HepG2 (cell line): Measurements from ENCODE around the gene PRKCG. TPM values are rescaled to one million over a fixed set of nuclear protein-coding genes. Genes with fewer than 3 reads are reported as not detected.
A peak's percentile ranks its signal among the peaks of the same experiment; 100 is the strongest.

Experiments used
- HES4 ChIP-seq: sonication (generic); formaldehyde crosslinking; IDR thresholded peaks from 2 replicates; pipeline ENCODE4 v1.9.0; 2021; ENCODE audit warnings: mild to moderate bottlenecking, missing genetic modification reagents, borderline replicate concordance
- ISL2 ChIP-seq: sonication (generic); formaldehyde crosslinking; IDR thresholded peaks from 2 replicates; pipeline ENCODE4 v1.5.0; 2020; ENCODE audit warnings: missing genetic modification reagents
- MTA3 ChIP-seq: sonication (generic); formaldehyde crosslinking; IDR thresholded peaks from 2 replicates; pipeline ENCODE4 v1.4.0; 2020; ENCODE audit warnings: missing genetic modification reagents
- NFYB ChIP-seq: sonication (generic); formaldehyde crosslinking; IDR thresholded peaks from 2 replicates; pipeline ENCODE4 v1.4.0; 2020; ENCODE audit warnings: missing genetic modification reagents
- TFDP1 ChIP-seq: IDR thresholded peaks from 2 replicates; pipeline ENCODE4 v1.6.1; 2016; ENCODE audit warnings: missing compliant biosample characterization, missing genetic modification reagents, borderline replicate concordance
- ZBTB40 ChIP-seq, 2 experiments: fragments of 450-650 bp in 1 of 2; sonication (generic) in 1 of 2; formaldehyde crosslinking in 1 of 2; IDR thresholded peaks; 2 replicates each; pipeline versions ENCODE4 v1.6.1 to v1.8.0; 2016 to 2022; ENCODE audit warnings: antibody characterized with exemption in 1 of 2, mild to moderate bottlenecking in 1 of 2, missing genetic modification reagents in 1 of 2
- ZNF768 ChIP-seq: sonication (generic); formaldehyde crosslinking; IDR thresholded peaks from 2 replicates; pipeline ENCODE4 v1.4.0; 2020; ENCODE audit warnings: missing genetic modification reagents
- ZUFSP ChIP-seq: sonication (generic); formaldehyde crosslinking; IDR thresholded peaks from 2 replicates; pipeline ENCODE4 v1.9.0; 2021; ENCODE audit warnings: missing genetic modification reagents, mild to moderate bottlenecking, borderline replicate concordance
- polyA plus RNA-seq, 8 experiments: library from polyadenylated mRNA; depleted of rRNA in 3 of 8; stranded (reverse) in 7 of 8; unstranded in 1 of 8; fragments of >200 nt; fragmentation: Illumina TruSeq in 4 of 8; extraction: Trizol in 4 of 8; gene quantifications; 2 replicates each; pipeline versions ENCODE4 v1.2.1 to v1.2.3, GENCODE V29; 2011 to 2016; ENCODE audit warnings: low read depth in 4 of 8, missing spikeins in 1 of 8, mixed read lengths in 1 of 8; ENCODE audit not compliant: insufficient read depth in 1 of 8
- total RNA-seq, 5 experiments: library from RNA; depleted of rRNA; stranded (reverse); fragments of >200 nt; fragmentation: Illumina TruSeq; extraction: Trizol; gene quantifications; 2 replicates each; pipeline ENCODE4 v1.2.3, GENCODE V29; 2016; ENCODE audit warnings: low read depth in 1 of 5
- TF ChIP-seq, protein P1 (sequence below): IDR thresholded peaks from 2 replicates; pipeline ENCODE4 v1.4.0; 2020; ENCODE audit warnings: mild to moderate bottlenecking, missing genetic modification reagents

The PRKCG gene
- total and polyA plus RNA-seq, 2 of the 13 experiments (the other 11 are each of a cell fraction or from before 2014, with no cell fraction given): 0.02 to 0.03 TPM

GRCh38 chr19:53868892-53869804 lies 12.8 kb upstream of the PRKCG start (continued):
- no peak for TF ChIP-seq ZBTB40 (IDR thresholded peaks at IDR 0.05)
- TF ChIP-seq ZBTB40 (CRISPR knock-in tag; IDR thresholded peaks at IDR 0.05): peak; percentile 37; the same call in 1 of the 2 replicates
- no peak for TF ChIP-seq ISL2
- TF ChIP-seq HES4 (CRISPR knock-in tag): no peak
- peak; percentile 44; the same call in 1 of the 2 replicates for TF ChIP-seq TFDP1 (CRISPR knock-in tag)
- no peak for TF ChIP-seq MTA3
- TF ChIP-seq, protein P1, sequence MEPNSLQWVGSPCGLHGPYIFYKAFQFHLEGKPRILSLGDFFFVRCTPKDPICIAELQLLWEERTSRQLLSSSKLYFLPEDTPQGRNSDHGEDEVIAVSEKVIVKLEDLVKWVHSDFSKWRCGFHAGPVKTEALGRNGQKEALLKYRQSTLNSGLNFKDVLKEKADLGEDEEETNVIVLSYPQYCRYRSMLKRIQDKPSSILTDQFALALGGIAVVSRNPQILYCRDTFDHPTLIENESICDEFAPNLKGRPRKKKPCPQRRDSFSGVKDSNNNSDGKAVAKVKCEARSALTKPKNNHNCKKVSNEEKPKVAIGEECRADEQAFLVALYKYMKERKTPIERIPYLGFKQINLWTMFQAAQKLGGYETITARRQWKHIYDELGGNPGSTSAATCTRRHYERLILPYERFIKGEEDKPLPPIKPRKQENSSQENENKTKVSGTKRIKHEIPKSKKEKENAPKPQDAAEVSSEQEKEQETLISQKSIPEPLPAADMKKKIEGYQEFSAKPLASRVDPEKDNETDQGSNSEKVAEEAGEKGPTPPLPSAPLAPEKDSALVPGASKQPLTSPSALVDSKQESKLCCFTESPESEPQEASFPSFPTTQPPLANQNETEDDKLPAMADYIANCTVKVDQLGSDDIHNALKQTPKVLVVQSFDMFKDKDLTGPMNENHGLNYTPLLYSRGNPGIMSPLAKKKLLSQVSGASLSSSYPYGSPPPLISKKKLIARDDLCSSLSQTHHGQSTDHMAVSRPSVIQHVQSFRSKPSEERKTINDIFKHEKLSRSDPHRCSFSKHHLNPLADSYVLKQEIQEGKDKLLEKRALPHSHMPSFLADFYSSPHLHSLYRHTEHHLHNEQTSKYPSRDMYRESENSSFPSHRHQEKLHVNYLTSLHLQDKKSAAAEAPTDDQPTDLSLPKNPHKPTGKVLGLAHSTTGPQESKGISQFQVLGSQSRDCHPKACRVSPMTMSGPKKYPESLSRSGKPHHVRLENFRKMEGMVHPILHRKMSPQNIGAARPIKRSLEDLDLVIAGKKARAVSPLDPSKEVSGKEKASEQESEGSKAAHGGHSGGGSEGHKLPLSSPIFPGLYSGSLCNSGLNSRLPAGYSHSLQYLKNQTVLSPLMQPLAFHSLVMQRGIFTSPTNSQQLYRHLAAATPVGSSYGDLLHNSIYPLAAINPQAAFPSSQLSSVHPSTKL (CRISPR knock-in tag): 0 out of 2 replicates have a peak, but pooled peaks have one; percentile 26
- TF ChIP-seq NFYB (CRISPR knock-in tag): peak; percentile 23; the same call in 1 of the 2 replicates
- TF ChIP-seq ZNF768: 0 out of 2 replicates have a peak, but pooled peaks have one; percentile 10
- TF ChIP-seq ZUFSP: no peak
